ENCODE data around the gene FAM216B. TPM values are rescaled to one million over a fixed set of nuclear protein-coding genes. Genes with fewer than 3 reads are reported as not detected.

The FAM216B gene
- total RNA-seq, 1 donor from 2014 or later = not detected

DNA sequence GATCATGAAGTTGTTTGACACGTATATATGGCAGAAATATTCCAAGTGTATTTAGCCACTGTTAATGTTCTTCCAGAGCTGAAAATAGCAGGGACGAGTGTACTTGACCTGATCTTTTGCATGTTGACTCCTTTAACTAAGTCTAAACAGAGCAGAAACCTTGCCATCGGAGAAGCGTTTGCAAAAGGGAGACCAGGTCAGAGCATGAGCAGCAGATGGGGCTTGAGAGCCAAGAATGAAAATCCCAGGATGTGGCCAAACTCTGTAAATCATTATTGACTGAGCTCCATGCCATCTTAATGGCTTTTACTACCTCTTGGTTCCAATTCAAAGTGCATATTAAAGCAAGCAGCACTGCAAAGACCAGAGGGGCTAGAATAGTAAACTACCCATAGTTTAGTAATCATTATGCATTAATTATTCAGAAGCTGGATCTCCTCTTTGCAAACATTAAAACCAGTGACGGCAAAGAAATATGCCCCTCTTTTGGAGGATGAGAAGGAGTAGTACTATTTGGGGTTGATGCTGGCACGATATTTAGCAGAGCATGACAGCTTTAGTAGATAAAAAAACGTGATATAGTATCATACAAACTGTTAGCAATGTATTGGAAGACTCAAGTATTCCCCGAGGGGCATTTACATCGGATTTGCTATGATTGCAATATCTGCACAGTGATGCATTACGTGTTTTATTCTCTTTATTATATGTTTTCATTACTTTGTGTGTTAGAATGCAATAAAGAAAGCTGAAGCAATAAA lies 55.7 kb downstream of the FAM216B start:
- no peak for TF ChIP-seq CTCF (IDR thresholded peaks at IDR 0.05)
- Histone ChIP-seq H3K4me1 (no peaks in the 10 kb centered on the region), H3K4me3 (no peak overlapping the region), H3K36me3 (no peaks in the 10 kb centered on the region), H3K27me3 (no peaks in the 10 kb centered on the region), H3K27ac (no peak overlapping the region), H3K9me3 (no peaks in the 10 kb centered on the region)
- DNase-seq (ENCODE audit: low spot score in 2 of 2) = no peak
- intact Hi-C loops (cut with DNase I) = no loop called here

Other genes with a start within 250 kb of the FAM216B start
- gene TNFSF11, start 207.4 kb upstream of the FAM216B start, total RNA-seq = not detected
- gene EPSTI1, start 210.7 kb downstream of the FAM216B start, total RNA-seq = 3.2 TPM
- 2.3 TPM for gene DNAJC15, start 242.0 kb downstream of the FAM216B start, total RNA-seq